H54 (cell line): Measurements from ENCODE around the gene NAV3.

Experiments used
- DNase-seq: peaks from one replicate; pipeline ENCODE4 v3.0.0; 2011; ENCODE audit warnings: low spot score, mixed read lengths; ENCODE audit not compliant: insufficient read length
- FAIRE-seq: peaks from 3 replicates; lab custom pipeline; 2011; peaks lifted over from hg19 to GRCh38; lab: Jason Lieb, UNC
- POLR2A ChIP-seq: IDR thresholded peaks from 2 replicates; pipeline ENCODE4 v1.6.1; 2011; ENCODE audit warnings: low read depth, mild to moderate bottlenecking, low read length

NAV3 gene

GRCh38 chr12:78037707-78038106 lies 207.0 kb downstream of the NAV3 start:
- DNase-seq = no peak
- TF ChIP-seq POLR2A = no peak
- no peak for FAIRE-seq

GRCh38 chr12:78038541-78038940 lies 207.8 kb downstream of the NAV3 start:
- DNase-seq (no peak), FAIRE-seq (no peak)
- no peak for TF ChIP-seq POLR2A

GRCh38 chr12:78038986-78039385 lies 208.3 kb downstream of the NAV3 start:
- no peak for DNase-seq
- FAIRE-seq = no peak
- no peak for TF ChIP-seq POLR2A

GRCh38 chr12:78040111-78040510 lies 209.4 kb downstream of the NAV3 start:
- FAIRE-seq = no peak
- TF ChIP-seq POLR2A = no peak
- no peak for DNase-seq

- no peak for TF ChIP-seq POLR2A
- FAIRE-seq (no peak), DNase-seq (no peak)
These were observed 220.1 kb downstream of the NAV3 start for GRCh38 chr12:78050790-78051189.

GRCh38 chr12:78055545-78055944 lies 224.9 kb downstream of the NAV3 start:
- no peak for FAIRE-seq
- TF ChIP-seq POLR2A = no peak

GRCh38 chr12:78057075-78057474 lies 226.4 kb downstream of the NAV3 start:
- no peak for FAIRE-seq
- no peak for TF ChIP-seq POLR2A

More at GRCh38 chr12:78055545-78055944, 224.9 kb downstream of the NAV3 start:
- DNase-seq = no peak

GRCh38 chr12:78060186-78060585 lies 229.5 kb downstream of the NAV3 start:
- FAIRE-seq = no peak
- no peak for TF ChIP-seq POLR2A
- DNase-seq = no peak

More at GRCh38 chr12:78057075-78057474, 226.4 kb downstream of the NAV3 start:
- no peak for DNase-seq

- no peak for TF ChIP-seq POLR2A
- DNase-seq (no peak), FAIRE-seq (no peak)
These were observed 232.1 kb downstream of the NAV3 start for GRCh38 chr12:78062786-78063185.

- no peak for FAIRE-seq
These were observed 251.1 kb downstream of the NAV3 start for GRCh38 chr12:78081590-78082314.

GRCh38 chr12:78085542-78086182 lies 255.0 kb downstream of the NAV3 start:
- TF ChIP-seq POLR2A = no peak
- DNase-seq = no peak
- FAIRE-seq = no peak

More at GRCh38 chr12:78081590-78082314, 251.1 kb downstream of the NAV3 start:
- no peak for DNase-seq
- TF ChIP-seq POLR2A = no peak

GRCh38 chr12:78086553-78087362 lies 256.1 kb downstream of the NAV3 start:
- no peak for DNase-seq
- no peak for TF ChIP-seq POLR2A
- no peak for FAIRE-seq

GRCh38 chr12:78087363-78087675 lies 256.6 kb downstream of the NAV3 start:
- TF ChIP-seq POLR2A = no peak
- FAIRE-seq (no peak), DNase-seq (no peak)

GRCh38 chr12:78088391-78088832 lies 257.7 kb downstream of the NAV3 start:
- no peak for DNase-seq
- no peak for FAIRE-seq
- no peak for TF ChIP-seq POLR2A
